HG02588 (cell line): ENCODE results near the gene ACTRT2.

Source experiments
- ATAC-seq: cut with Tn5 transposase; IDR thresholded peaks from one replicate; pipeline ENCODE4 v1.9.1; 2021; ENCODE audit warnings: mild to moderate bottlenecking, moderate library complexity; ENCODE audit not compliant: unreplicated experiment

ACTRT2 gene

GRCh38 chr1:3016641-3017439, 4.4 kb upstream of the ACTRT2 start:
- ATAC-seq: no peak

- ATAC-seq: no peak
Measured at GRCh38 chr1:3017440-3018050, 3.7 kb upstream of the ACTRT2 start.

DNA sequence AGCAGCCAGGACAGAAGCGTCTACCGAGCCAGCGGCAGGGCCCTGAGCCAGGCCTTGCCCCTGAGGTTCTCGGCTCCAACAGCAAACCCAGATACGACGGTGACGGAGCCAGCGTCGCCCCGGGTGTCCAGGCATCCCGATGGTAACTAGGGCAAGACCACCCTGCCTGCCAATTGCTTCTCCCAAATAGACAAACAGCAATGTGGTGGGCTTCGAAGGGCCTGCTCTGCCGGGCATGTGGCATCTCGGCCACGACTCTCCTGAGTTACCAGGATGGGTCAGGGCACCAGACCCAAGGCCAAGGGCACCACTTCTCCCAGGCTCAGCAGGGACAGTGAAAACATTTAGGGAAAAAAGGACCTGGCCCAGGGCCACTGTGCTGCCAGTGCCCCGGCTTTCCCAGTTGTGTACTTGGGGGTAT, 3.2 kb upstream of the ACTRT2 start:
- ATAC-seq: no peak

- no peak for ATAC-seq
Measured at GRCh38 chr1:3018576-3018975, 2.7 kb upstream of the ACTRT2 start.

DNA sequence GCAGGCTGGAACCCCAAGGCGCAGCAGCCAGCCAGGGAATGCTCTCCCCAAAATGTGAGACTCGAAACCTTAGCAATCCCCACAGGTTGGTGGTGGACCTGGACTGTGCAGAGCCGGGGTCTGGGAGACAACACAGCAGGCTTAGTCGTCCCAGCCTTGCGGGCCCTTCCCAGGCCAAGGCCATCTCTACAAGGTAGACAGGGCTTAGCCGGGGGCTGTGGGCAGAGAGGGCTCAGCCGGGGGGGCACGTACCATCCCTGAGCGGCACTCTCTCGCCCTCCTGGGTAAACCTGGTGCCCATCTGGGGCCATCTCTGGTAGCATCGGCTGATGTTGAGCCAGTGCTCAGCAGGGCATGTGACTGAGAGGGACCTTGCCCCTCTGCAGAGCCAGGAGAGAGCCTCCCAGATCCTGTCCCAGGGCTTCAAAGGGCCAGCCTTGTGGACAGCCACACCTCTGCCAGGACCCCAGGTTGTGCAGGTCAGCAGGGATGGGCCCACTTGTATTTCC, 2.2 kb upstream of the ACTRT2 start:
- ATAC-seq: no peak

DNA sequence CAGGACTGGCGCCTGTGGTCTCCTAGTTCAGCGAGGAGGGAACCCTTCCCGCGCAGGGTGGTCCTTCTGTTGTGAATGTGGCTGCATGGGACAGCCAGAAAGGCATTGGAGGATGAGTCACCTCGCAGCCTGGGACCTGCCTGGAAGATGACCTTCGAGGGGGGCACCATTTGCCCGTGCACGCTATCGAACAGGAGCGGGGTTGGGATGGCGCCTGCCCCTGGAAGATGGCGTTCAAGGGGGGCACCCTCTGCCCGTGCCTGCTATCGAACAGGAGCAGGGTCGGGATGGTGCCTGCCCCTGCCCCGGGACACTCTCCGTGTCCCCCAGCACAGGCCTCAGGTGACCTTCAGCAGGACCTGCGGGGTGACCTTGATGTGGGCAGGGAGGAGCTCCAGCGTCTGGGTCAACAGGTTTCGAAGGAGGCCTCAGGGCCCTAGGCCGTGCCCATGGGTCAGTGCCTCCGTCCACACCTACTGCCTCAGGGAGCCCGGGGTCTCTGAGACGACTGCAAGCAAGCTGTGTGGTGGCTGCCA, 1.7 kb upstream of the ACTRT2 start:
- no peak for ATAC-seq

DNA sequence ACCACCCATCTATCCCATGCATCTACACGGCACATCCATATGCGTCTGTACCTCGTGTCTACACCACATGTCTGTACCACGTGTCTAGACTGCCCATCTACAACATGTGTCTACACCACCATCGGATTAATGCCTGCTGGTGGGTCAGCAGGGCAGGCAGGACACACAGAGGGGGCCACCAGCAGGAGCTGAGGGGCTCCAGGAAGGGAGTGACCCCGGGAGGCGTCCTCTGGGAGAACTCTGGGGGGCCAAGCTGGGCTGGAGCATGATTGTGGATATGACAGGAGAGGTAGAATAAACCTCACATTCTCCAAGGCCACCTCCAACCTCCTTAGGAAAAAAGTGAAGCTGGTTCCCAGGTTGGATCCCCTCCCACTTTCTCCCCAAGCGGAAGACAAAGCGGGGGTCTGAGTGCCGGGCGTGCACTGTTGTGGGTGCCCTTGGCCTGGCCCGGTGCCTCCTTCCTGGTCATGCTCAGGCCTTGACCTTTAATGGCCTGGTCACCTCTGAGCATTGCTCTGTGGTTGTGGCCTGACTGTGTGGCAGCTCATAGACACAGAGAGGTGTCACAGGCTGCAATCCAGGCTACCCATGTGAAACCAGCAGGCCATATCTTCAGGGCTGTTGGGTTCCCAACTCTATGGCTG, 881 bp upstream of the ACTRT2 start:
- ATAC-seq: no peak

DNA sequence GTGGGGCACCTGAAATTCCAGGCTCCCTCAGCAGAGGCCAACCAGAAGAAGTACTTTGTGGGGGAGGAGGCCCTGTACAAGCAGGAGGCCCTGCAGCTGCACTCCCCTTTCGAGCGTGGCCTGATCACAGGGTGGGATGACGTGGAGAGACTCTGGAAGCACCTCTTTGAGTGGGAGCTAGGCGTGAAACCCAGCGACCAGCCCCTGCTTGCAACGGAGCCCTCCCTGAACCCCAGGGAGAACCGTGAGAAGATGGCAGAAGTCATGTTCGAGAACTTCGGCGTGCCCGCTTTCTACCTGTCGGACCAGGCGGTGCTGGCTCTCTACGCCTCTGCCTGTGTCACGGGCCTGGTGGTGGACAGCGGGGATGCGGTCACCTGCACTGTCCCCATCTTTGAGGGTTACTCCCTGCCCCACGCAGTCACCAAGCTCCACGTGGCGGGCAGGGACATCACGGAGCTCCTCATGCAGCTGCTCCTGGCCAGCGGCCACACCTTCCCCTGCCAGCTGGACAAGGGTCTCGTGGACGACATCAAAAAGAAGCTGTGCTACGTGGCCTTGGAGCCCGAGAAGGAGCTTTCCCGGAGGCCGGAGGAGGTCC, 634 bp downstream of the ACTRT2 start:
- no peak for ATAC-seq

- no peak for ATAC-seq
Measured at GRCh38 chr1:3022511-3022973, 1.3 kb downstream of the ACTRT2 start.

- no peak for ATAC-seq
Measured at GRCh38 chr1:3022976-3023375, 1.7 kb downstream of the ACTRT2 start.

DNA sequence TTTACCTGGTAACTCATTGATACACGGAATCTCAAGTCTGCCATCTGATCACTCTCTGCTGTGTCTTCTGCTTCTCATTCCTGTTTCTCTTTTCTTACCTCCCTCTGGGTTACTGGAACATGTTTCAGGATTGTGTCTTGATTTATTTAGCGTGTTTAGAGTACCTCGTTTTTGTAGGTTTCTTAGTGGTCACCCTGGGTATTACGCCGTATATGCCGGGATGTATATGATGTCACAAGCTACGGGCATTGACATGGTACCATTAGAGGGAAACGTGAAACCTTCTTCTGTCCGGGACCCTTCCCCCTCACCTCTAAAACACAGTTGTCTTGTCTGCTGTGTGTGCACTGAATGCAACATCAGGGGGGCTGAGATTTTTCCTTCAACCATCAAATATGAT, 2.8 kb downstream of the ACTRT2 start:
- no peak for ATAC-seq

DNA sequence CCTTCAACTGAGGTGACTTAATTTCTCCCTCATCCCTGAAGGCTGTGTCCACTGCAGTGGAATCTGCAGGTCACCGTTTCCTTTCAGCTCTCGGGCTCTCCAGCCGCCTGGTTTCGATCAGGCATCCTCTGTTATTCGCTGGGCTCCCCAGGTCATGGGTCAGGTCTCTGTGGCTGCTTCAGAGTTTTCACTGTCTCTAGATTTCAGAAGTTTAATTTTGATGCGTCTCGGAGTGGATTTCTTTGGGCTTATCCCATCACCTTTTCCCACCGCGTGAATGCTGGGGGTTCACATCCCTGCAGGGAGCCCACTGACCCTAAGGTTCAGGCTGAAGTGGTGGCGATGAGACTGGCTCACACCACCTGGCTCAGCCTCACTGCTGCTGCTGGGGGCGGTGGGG, 3.3 kb downstream of the ACTRT2 start:
- no peak for ATAC-seq

DNA sequence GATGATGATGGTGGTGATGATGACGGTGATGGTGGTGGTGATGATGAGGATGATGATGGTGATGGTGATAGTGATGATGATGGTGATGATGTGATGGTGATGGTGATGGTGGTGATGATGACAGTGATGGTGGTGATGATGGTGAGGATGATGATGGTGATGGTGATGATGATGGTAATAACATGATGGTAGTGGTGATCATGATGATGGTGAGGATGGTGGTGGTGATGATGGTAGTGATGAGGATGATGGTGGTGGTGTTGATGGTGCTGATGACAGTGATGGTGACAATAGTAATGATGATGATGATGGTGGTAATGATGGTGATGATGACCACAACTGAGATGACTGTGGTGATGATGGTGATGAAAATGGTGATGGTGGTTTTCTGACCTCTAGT, 4.9 kb downstream of the ACTRT2 start:
- no peak for ATAC-seq

GRCh38 chr1:3026581-3027391, 5.5 kb downstream of the ACTRT2 start:
- ATAC-seq: no peak

DNA sequence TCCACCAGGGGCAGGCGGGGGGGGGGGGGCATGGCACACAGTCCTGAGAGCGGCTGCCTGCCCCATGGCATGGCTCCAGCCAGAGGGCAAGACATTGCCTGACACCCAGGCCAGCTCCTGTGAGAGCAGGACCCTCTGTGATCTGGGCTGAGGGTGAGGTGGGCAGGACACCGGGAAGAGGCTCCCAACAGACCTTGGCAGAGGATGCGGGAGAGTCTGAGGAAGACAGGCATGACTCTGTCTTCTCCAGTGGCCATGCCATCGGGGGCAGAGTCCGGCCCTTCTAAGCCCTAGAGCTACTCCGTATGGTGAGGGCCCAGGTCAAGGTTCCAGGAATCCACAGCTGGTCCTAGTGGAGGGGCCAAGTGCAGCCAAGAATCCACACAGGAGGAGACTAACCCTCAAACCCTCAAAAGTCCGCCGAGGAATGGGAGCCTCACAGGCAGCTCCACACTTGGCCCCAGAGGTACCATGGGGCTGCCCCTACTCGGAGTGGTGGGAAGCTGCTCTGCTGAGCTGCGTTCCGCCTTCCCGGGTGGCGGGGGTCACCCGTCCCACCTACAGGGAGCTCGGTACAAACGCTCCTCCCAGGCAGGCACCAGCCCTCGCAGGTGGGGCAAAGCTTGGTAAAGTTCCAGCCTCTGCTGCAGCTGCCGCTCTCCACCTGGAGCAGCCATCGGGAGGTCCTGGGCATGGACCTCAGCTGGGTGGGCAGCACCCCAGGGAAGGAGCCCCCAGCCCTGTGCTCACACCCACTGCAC, 6.5 kb downstream of the ACTRT2 start:
- ATAC-seq: no peak

DNA sequence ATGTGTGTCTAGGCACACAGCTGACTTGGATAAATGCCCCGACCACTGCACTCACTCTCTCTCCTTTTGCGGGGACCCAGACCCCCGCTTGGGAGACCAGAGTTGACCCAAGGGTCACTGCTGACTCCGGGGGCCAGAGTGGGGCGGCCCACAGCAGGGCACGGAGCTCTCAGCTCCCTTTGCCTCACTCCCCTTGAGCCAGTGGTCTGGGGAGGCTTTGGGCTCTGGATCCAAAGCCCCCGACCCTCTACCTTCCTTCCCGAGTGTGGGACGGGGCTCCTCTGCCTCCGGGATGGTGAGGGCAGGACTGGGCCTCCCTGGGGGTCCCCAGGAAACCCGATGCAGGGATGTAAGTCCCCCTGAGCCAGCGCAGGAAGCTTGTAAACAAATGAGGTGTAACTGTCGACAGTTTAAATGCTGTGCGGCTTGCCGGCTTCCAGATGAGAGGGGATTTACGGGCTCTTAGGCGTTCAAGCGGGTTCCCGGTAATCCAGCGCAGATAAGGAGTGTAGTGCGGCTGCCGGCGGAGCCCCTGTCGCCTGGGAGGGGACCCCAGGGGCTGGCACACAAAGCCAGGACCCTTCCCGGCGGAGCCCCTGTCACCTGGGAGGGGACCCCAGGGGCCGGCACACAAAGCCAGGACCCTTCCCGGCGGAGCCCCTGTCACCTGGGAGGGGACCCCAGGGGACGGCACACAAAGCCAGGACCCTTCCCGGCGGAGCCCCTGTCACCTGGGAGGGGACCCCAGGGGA, 7.4 kb downstream of the ACTRT2 start:
- no peak for ATAC-seq

DNA sequence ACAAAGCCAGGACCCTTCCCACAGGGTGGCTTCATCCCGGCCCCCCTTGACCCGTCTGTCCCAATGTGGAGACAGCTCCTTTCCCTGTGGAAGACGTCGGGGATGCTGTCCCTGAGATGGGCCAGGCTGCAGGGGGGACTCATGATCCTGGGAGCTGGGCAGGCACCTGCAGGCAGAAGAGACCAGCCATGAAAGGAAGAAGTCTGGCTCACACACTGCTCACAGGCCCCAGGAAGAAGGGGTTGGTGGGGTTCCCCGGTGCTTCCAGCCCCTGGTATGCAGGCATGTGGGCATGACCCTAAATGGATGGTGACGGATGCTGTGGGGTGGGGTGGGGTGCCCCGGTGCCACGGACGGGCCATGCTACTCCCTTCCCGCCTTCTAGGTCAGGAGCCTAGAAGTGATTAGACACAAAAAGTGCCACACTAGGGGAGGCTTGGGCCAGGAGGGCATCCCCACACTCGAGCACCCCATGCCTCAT, 8.3 kb downstream of the ACTRT2 start:
- ATAC-seq: no peak

DNA sequence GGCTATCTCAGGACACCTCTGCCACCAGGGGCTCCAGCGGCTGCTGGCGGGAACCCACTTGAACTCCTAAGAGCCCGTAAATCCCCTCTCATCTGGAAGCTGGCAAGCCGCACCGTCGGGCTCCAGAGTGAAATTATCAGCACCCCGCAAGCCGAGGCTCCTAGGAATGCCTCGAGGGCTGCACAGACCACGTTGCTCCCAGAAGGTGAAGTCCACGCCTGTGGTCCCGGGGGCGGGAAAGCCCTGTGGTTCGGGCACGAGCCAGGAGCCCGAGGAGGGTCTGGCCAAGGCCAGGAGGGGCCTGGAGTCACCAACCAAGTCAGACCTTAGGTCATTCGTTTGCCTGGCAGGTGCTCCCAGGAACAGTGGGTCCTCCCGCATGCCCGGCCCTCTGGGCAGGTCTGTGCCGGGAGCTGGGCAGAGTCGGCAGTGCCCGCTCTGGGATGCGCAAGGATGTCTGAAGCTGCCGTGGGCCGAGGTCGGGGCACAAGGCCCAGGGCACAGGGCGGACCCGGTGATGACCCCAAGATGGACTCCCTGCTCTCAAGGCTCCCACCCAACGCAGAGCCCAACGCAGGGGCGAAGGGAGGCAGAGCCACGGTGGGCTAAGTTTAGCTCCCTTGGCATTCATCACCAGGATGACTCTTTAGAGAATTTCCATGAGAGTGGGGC, 8.9 kb downstream of the ACTRT2 start:
- ATAC-seq: no peak
